ENCODE data around the gene PEX5L.

PEX5L gene

GRCh38 chr3:179884136-179884535 lies 152.6 kb downstream of the PEX5L start:
- TF ChIP-seq CTCF (conservative IDR thresholded peaks at IDR 0.05; ENCODE audit: control insufficient read depth, insufficient read depth, low read depth, low read length) = no peak
- DNase-seq (ENCODE audit: low read depth) = no peak
- no peak overlapping the region for H3K4me3 ChIP-seq (ENCODE audit: control insufficient read depth, low read depth, low read length)

GRCh38 chr3:179882292-179882691 lies 154.4 kb downstream of the PEX5L start:
- no peak overlapping the region for H3K4me3 ChIP-seq (ENCODE audit: control insufficient read depth, low read depth, low read length)
- no peak for TF ChIP-seq CTCF (conservative IDR thresholded peaks at IDR 0.05; ENCODE audit: control insufficient read depth, insufficient read depth, low read depth, low read length)
- no peak for DNase-seq (ENCODE audit: low read depth)

- DNase-seq (ENCODE audit: low read depth) = peak; percentile 1
- no peak for TF ChIP-seq CTCF (conservative IDR thresholded peaks at IDR 0.05; ENCODE audit: control insufficient read depth, insufficient read depth, low read depth, low read length)
- no peak overlapping the region for H3K4me3 ChIP-seq (ENCODE audit: control insufficient read depth, low read depth, low read length)
Observed at GRCh38 chr3:179881791-179882190, 154.9 kb downstream of the PEX5L start.

- no peak for TF ChIP-seq CTCF (conservative IDR thresholded peaks at IDR 0.05; ENCODE audit: control insufficient read depth, insufficient read depth, low read depth, low read length)
- no peak overlapping the region for H3K4me3 ChIP-seq (ENCODE audit: control insufficient read depth, low read depth, low read length)
- no peak for DNase-seq (ENCODE audit: low read depth)
Observed at GRCh38 chr3:179880868-179881267, 155.9 kb downstream of the PEX5L start.

GRCh38 chr3:179876440-179876839 lies 160.3 kb downstream of the PEX5L start:
- TF ChIP-seq CTCF (conservative IDR thresholded peaks at IDR 0.05; ENCODE audit: control insufficient read depth, insufficient read depth, low read depth, low read length) = no peak
- no peak overlapping the region for H3K4me3 ChIP-seq (ENCODE audit: control insufficient read depth, low read depth, low read length)
- no peak for DNase-seq (ENCODE audit: low read depth)

GRCh38 chr3:179872842-179873241 lies 163.9 kb downstream of the PEX5L start:
- TF ChIP-seq CTCF (conservative IDR thresholded peaks at IDR 0.05; ENCODE audit: control insufficient read depth, insufficient read depth, low read depth, low read length) = no peak
- no peak overlapping the region for H3K4me3 ChIP-seq (ENCODE audit: control insufficient read depth, low read depth, low read length)
- no peak for DNase-seq (ENCODE audit: low read depth)

GRCh38 chr3:179871782-179872181 lies 165.0 kb downstream of the PEX5L start:
- TF ChIP-seq CTCF (conservative IDR thresholded peaks at IDR 0.05; ENCODE audit: control insufficient read depth, insufficient read depth, low read depth, low read length) = no peak
- DNase-seq (ENCODE audit: low read depth) = no peak
- no peak overlapping the region for H3K4me3 ChIP-seq (ENCODE audit: control insufficient read depth, low read depth, low read length)
